Measurements from ENCODE around the gene NPRL2. TPM values are rescaled to one million over a fixed set of nuclear protein-coding genes. Genes with fewer than 3 reads are reported as not detected.

Gene NPRL2
- total and polyA plus RNA-seq, 2 experiments from 2014 or later: 17.9 to 28.9 TPM

- Histone ChIP-seq H2AFZ (no peak overlapping the region), H3K4me2 (ENCODE audit: unreplicated experiment) (no peak overlapping the region), H3K79me2 (ENCODE audit: insufficient read depth) (no peaks in the 10 kb centered on the region), H3K27me3 (replicated peaks; ENCODE audit: insufficient read depth) (peaks cover 15% of the 10 kb centered on the region), H3K9ac (no peak overlapping the region), H3K9me2 (ENCODE audit: insufficient read depth) (no peaks in the 10 kb centered on the region), H3K4me1 (ENCODE audit: insufficient read depth) (no peaks in the 10 kb centered on the region), H3K27ac (no peak overlapping the region), H3F3A (ENCODE audit: insufficient read depth) (no peaks in the 10 kb centered on the region), H3K4me3 (no peak overlapping the region), H3K9me3 (ENCODE audit: low read depth) (no peaks in the 10 kb centered on the region), H4K20me1 (ENCODE audit: insufficient read depth) (no peaks in the 10 kb centered on the region), H3K36me3 (ENCODE audit: low read depth) (no peaks in the 10 kb centered on the region)
- DNase-seq: no peak
- in situ Hi-C loops (cut with MboI): no loop called here
- WGBS, 2 experiments (ENCODE audit: low coverage in 1 of 2, low lambda C conversion rate in 2 of 2, missing lambda C conversion rate in 2 of 2): 56 to 68% methylated on average over 4 to 5 of the region's 5 CpGs
- no peak for TF ChIP-seq EZH2phosphoT487 (IDR thresholded peaks at IDR 0.05; ENCODE audit: insufficient read depth, low read depth)
- no peak for TF ChIP-seq EZH2 (IDR thresholded peaks at IDR 0.05; ENCODE audit: insufficient read depth, poor library complexity, severe bottlenecking)
Observed at GRCh38 chr3:50392101-50392715, 41.6 kb upstream of the NPRL2 start.

DNA sequence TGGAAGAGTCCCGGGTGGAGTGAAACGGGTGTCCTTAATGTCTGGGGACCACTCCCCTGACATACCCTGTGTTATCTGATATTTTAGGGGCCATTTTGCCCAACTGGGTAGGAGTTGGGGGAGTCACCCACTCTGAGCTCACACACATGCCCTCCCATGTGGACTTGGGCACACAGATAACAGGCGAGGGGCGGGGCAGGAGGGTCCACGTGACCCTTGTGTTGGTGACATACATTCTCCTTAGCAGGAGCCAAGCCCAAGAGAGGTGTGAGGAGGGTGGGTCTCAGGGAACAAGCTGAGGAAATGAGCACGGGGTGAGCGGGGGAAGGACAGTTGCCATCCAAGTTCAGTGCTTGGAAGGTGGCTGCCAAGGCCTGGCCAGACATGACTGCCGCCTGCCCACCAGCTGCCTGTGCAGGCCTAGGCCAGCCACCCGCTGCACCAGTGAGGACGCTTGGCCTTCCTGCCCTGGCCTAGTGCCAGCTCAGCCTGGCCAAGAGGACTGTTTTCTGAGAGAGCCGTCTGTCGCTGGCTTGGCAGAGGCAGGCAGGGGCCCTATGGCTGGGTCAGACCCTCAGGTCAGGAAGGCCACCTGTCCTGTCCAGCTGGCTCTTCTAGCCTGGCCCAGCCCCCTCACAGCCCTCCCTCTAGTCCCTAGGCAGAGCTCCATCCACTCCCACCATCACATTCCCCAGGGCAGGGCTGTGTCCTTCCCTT, 40.1 kb upstream of the NPRL2 start:
- Histone ChIP-seq H3K9ac (no peak overlapping the region), H3K27me3 (replicated peaks; ENCODE audit: insufficient read depth) (peaks cover 16% of the 10 kb centered on the region), H3K4me1 (ENCODE audit: insufficient read depth) (no peaks in the 10 kb centered on the region), H3K9me3 (ENCODE audit: low read depth) (no peaks in the 10 kb centered on the region), H2AFZ (no peak overlapping the region), H4K20me1 (ENCODE audit: insufficient read depth) (no peaks in the 10 kb centered on the region), H3K27ac (no peak overlapping the region), H3F3A (ENCODE audit: insufficient read depth) (no peaks in the 10 kb centered on the region), H3K36me3 (ENCODE audit: low read depth) (no peaks in the 10 kb centered on the region), H3K4me2 (ENCODE audit: unreplicated experiment) (no peak overlapping the region), H3K9me2 (ENCODE audit: insufficient read depth) (no peaks in the 10 kb centered on the region), H3K79me2 (ENCODE audit: insufficient read depth) (no peaks in the 10 kb centered on the region), H3K4me3 (no peak overlapping the region)
- in situ Hi-C loops (cut with MboI): no loop called here
- TF ChIP-seq EZH2phosphoT487 (IDR thresholded peaks at IDR 0.05; ENCODE audit: insufficient read depth, low read depth) (no peak), EZH2 (IDR thresholded peaks at IDR 0.05; ENCODE audit: insufficient read depth, poor library complexity, severe bottlenecking) (no peak)
- 50 to 59% methylated on average over 10 to 12 of the region's 12 CpGs for WGBS, 2 experiments (ENCODE audit: low coverage in 1 of 2, low lambda C conversion rate in 2 of 2, missing lambda C conversion rate in 2 of 2)
- DNase-seq: no peak

DNA sequence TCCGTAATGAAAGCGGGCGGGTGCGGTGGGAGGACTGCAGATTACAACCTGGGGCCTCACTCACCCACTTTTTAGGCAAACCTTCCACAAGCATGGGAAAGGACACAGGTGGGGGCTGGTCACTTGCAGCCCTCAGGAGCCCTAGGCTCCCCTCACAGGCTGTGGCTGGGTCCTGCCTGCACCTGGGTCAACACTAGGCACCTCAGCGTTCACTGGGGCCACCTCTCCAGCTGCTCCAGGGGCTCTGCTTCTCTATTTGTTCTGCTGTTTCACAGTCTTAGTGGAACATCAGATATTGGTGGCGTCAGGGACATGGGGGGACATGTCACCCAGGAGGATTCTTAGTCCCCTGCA, 38.8 kb upstream of the NPRL2 start:
- 76 to 84% methylated on average over 6 of the region's 6 CpGs for WGBS, 2 experiments (ENCODE audit: low coverage in 1 of 2, low lambda C conversion rate in 2 of 2, missing lambda C conversion rate in 2 of 2)
- H3F3A ChIP-seq (ENCODE audit: insufficient read depth): no peaks in the 10 kb centered on the region
- no peak overlapping the region for H3K9ac ChIP-seq
- H3K4me3 ChIP-seq: no peak overlapping the region
- no peaks in the 10 kb centered on the region for H3K36me3 ChIP-seq (ENCODE audit: low read depth)
- no peak overlapping the region for H2AFZ ChIP-seq
- no peaks in the 10 kb centered on the region for H3K79me2 ChIP-seq (ENCODE audit: insufficient read depth)
- peaks cover 22% of the 10 kb centered on the region for H3K27me3 ChIP-seq (replicated peaks; ENCODE audit: insufficient read depth)
- H3K4me2 ChIP-seq (ENCODE audit: unreplicated experiment): no peak overlapping the region
- H3K9me3 ChIP-seq (ENCODE audit: low read depth): no peaks in the 10 kb centered on the region
- no peak for DNase-seq
- no peaks in the 10 kb centered on the region for H3K9me2 ChIP-seq (ENCODE audit: insufficient read depth)
- no peak overlapping the region for H3K27ac ChIP-seq
- H4K20me1 ChIP-seq (ENCODE audit: insufficient read depth): no peaks in the 10 kb centered on the region
- no peaks in the 10 kb centered on the region for H3K4me1 ChIP-seq (ENCODE audit: insufficient read depth)
- TF ChIP-seq EZH2phosphoT487 (IDR thresholded peaks at IDR 0.05; ENCODE audit: insufficient read depth, low read depth): no peak
- no peak for TF ChIP-seq EZH2 (IDR thresholded peaks at IDR 0.05; ENCODE audit: insufficient read depth, poor library complexity, severe bottlenecking)
- in situ Hi-C loops (cut with MboI): no loop called here

DNA sequence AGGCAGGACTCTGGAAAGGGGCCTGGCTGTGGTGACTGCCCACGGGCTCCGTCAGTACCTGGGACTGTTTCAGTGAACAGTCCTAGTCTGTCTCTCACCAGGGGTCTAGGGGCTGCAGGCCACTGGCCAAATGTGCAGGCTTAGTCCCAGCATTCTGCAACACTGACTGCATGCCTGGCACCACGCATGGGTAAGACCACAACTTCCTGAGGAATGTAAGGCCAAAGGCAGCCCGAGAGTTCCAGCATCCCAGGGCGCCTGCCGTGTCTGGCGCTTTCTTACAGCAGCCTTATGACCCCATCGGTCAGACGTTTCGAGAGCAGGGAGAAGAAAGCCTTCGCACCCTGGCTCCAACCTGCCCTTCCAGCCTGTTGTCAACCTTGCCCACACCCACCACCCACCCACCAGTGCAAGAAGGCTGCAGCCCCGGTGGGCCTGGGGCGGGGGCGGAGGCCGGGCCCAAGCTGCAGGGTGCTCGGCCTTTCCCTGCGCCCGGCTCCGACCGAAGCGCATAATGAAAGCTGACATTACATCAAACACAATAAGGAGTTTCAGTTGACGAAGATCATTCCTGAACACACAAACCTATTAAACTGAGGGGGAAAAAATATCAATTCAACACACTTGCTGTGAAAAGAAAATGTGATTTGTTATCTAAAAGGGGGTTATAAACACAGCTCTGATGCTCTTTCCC, 38.3 kb upstream of the NPRL2 start:
- Histone ChIP-seq H4K20me1 (ENCODE audit: insufficient read depth) (no peaks in the 10 kb centered on the region), H2AFZ (no peak overlapping the region), H3K4me2 (ENCODE audit: unreplicated experiment) (no peak overlapping the region), H3F3A (ENCODE audit: insufficient read depth) (no peaks in the 10 kb centered on the region), H3K79me2 (ENCODE audit: insufficient read depth) (no peaks in the 10 kb centered on the region), H3K9ac (no peak overlapping the region), H3K36me3 (ENCODE audit: low read depth) (no peaks in the 10 kb centered on the region), H3K27ac (no peak overlapping the region), H3K9me3 (ENCODE audit: low read depth) (no peaks in the 10 kb centered on the region), H3K4me3 (no peak overlapping the region), H3K9me2 (ENCODE audit: insufficient read depth) (no peaks in the 10 kb centered on the region), H3K27me3 (replicated peaks; ENCODE audit: insufficient read depth) (peaks cover 22% of the 10 kb centered on the region), H3K4me1 (ENCODE audit: insufficient read depth) (no peaks in the 10 kb centered on the region)
- TF ChIP-seq EZH2 (IDR thresholded peaks at IDR 0.05; ENCODE audit: insufficient read depth, poor library complexity, severe bottlenecking) (no peak), EZH2phosphoT487 (IDR thresholded peaks at IDR 0.05; ENCODE audit: insufficient read depth, low read depth) (no peak)
- in situ Hi-C loops (cut with MboI): no loop called here
- DNase-seq: no peak
- WGBS, 2 experiments (ENCODE audit: low coverage in 1 of 2, low lambda C conversion rate in 2 of 2, missing lambda C conversion rate in 2 of 2): 70 to 73% methylated on average over 20 to 22 of the region's 22 CpGs
